Right forelimb (tissue), 1 donor: Measurements from ENCODE around the gene DNAI2.

ENCODE experiments used
- DNase-seq: peaks from one replicate; pipeline ENCODE4 v3.0.0-alpha.2; 2018

The DNAI2 gene, protein sequence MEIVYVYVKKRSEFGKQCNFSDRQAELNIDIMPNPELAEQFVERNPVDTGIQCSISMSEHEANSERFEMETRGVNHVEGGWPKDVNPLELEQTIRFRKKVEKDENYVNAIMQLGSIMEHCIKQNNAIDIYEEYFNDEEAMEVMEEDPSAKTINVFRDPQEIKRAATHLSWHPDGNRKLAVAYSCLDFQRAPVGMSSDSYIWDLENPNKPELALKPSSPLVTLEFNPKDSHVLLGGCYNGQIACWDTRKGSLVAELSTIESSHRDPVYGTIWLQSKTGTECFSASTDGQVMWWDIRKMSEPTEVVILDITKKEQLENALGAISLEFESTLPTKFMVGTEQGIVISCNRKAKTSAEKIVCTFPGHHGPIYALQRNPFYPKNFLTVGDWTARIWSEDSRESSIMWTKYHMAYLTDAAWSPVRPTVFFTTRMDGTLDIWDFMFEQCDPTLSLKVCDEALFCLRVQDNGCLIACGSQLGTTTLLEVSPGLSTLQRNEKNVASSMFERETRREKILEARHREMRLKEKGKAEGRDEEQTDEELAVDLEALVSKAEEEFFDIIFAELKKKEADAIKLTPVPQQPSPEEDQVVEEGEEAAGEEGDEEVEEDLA

DNA sequence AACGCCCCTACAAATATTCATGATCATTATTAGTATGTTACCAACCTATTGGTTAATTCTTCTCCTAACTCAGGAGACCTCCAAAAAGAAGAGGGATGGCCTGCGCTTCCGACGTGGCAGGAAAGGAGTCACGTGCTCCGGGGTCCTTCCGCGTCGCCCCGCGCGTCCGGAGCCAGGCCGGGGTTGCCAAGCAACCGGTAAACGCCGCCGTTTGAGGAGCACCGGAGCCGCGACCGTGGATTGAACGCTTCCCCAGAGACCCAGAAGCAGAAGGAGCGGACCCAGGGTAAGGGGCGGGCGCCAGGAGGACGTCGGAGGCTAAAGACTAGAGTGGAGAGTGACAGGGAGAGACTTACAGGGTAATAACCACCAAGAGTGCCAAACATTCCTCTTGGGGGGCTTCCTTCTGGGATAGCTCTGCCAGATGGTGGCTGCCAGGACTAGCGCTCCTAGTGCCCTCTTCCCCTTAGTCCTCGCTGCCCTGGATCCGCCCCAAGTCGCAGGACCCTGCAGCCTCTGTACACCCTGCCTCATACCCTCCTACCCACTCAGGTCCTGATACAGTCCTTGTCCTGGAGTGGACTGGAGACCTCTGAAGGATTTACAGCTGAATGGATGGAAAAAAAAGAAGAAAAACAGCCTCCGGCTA is at the start of gene DNAI2:
DNAI2 (plus strand) TSS at position 175 of the 649 bp plus-strand sequence. CDS start 7,584 bp downstream, outside the sequence.
- peak; percentile 65 for DNase-seq

DNA sequence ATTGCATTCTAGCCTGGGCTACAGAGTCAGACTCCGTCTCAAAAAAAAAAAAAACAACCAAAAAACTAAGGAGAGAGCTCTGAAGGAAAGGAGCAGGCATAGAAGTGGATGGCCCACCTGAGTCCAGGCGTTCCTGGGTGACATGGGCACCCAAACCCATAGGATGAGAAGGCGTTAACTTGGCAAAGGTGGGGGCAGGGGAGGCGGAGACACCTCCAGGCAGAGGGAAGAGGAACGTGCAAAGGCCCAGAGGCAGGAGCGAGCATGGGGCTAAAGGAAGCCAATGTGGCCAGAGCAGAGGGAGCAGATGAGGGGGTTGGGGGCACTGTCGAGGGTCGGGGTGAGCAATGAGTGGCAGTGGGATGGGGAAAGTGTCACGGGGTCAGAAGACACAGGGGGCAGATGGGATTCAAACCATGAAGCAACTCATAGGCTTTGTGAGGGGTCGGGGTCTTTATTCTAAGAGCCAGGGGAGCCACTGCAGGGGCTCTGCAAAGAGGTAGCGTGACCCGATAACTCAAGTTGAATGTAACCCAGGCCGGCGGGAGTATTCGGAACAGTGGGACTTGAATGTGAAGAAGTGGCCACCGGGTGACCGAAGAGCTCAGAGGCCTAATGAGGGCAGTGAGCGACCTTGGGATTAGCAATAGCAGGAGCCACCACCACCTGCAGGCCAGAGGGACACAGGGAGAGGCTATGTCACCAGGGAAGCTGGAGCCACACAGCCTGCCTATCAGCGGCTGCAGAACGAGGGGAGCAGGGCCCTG is 48.9 kb upstream of the DNAI2 start:
- DNase-seq, result no peak

DNA sequence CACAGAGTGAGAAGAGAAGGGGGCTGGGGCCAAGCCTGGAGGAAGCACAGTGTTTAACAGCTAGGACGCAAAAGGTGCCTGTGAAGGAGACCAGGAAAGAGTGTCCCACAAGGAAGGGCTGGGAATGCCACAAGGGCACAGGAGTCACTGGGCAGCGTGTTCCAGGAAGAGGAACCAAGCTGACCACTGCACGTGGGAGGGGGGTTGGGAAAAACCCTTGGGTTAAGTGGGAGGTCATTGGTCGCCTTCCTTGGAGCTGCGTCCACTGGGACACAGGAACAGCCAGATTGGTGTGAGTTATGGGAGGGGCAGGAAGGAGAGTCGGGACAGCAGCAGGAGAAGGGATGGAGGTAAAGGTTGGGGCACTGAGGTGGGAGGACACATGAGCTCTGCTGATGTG is 47.8 kb upstream of the DNAI2 start:
- DNase-seq, result no peak

DNA sequence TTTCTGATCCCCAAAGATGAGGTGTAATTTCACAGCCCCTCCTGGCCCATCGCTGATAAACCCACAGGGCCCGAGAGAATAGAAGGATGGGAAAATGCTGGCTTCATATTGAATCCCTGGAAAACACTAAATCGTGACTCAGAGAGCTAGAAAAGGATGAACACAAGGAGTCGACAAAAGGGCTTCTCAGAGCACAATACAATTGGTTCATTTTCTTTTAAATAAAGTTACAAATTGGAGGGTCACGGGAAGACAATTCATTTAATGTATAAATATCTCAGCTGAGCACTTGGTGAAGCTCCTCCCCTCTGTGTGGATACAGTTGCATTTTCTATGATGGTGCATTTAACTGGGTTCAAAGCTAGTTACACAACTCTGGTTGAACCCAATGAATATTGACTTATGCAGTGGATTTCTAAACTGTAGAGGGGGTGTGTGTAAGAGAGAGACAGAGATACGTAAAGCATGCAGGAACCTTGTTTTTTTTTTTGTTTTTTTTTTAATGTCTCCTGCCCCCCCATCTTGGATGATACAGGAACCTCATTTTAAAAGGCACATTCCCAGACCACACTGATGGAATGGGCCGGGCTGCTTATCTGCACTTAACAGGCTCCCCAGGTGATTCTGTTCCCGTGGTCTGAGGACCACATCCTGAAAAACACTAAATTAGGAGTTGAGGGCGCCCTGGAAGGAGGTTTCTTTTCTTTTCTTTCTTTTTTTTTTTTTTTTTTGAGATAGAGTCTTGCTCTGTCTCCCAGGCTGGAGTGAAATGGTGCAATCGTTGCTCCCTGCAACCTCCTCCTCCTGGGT is 46.6 kb upstream of the DNAI2 start:
- no peak for DNase-seq

DNA sequence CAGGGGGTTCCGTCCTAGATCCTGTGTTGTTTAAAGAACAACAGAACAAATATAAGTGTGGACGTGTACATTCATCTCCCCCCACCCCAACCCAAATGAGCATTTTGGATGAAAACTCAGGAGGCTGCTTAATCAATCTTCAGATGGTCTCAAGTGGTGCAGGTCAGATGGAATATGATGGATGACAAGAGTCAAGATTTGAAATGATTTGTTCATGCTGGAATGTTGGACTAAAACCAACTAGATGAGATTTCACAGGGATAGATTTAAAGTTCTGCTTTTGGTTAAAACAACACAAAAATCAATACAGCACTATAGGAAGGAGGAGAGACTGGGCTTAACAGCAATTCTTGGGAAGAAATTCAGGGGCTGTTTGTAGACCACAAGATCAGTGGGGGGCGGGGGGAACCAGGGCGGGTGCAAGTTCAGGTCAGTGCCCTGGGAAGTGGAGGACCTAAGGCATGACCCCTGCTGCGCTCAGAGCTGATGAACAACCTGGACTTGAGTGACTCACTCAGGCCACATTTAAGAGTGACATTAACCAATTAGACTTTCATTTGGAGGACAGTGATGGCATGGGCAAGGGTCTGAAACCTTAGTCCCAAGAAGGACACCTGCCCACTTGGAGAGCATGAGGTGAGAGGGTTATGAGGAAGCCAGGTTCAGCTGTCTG is 45.6 kb upstream of the DNAI2 start:
- no peak for DNase-seq

DNA sequence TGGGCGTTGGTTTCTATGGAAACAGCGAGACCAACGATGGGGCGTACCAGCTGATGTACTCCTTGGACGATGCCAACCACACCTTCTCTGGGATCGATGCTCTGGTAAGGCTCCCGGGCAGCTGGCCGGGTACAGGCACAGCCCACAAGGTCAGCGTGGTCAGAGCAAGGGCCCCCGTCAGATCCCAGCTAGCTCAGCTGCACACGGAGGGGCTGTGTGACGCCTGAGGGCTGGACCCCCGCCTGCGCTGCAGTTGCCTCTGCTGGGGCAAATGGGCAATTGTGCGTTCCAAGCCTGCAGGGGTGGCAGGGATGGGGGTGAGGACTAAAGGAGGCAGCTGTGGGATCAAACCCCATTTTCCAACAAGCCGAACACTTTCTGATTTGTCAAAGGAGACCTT is 43.1 kb upstream of the DNAI2 start:
- no peak for DNase-seq

DNA sequence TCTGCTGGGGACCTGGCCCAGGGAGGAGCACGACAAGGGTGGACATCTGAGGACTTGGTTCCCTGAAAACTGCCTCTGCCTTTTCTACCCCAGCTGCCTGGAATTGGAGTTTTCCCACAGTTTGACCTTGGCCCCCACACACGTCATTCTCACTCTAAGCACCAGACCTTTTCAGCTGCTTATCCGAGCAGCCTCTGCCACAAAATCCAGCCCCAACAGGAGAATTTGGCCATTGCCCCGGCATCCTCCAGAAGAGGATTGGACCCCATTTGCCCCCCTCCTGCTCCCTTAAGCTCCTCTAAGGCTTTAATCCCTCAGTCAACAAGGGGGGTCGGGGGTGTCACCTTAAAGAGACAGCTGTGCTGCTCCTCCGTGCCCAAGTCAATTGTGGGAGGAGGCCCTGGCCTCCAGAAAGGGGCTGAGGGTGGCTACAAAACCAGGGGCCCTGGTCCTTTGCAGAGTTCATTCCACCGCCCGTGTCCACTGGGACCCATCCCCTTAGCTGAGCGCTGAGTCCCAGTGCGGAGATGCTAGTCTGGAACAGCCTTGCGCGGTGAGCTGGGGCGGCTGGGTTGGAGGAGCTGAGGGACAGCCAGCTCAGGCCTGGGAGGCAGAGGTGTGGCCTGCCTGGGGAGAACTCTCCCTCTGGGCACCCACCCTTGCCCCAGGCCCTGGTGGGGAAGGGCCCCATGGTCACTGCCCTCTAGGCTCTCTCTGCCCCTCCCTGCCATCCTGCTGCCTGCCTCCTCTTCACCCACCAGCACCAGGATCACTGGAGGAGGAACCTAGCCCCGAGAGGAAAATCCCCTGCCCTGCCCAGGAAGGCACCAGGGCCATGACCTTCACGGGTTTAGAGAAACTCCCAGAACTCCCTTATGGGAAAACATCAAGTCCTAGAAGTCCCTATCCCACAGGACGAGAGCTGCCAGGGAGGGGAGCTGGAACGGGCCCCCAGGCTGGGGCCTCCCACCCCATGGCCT is 41.8 kb upstream of the DNAI2 start:
- DNase-seq, result no peak

DNA sequence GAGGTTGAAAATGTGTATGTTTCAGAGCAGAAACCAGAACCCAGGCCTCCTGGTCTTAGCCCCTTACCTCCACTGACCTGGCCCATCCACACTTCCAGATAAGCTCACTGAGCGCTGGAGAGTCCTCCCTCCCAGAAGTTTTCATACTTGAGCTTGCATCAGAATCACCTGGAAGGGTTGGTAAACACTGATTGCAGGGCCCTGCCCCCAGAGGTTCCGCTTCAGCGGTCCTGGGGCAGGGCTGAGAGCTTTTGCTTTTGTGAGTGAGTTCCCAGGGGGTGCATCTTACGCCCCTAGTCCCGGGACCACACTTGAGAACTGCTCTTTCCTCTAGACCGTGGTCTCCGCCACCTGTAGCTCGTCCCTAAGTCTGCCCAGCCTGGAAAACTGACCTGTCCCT is 40.1 kb upstream of the DNAI2 start:
- DNase-seq, result no peak

DNA sequence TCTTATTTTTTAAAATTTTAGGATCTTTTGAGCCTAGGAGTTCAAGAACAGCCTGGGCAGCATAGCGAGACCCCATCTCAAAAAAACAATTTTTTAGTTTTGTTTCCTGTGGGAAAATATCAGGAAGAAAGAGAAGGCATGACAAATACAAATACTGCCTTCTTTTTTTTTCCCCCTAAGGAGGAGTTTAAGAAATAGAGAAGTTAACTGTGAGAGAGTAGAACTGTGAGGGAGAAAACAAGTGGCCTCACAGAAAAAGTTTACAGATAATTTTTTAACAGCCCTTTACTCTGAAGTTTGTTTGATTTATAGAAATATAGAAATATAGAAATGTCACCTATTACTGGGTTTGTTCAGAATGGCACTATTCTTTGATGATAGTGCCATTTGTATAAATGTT is 39.5 kb upstream of the DNAI2 start:
- DNase-seq, result no peak

DNA sequence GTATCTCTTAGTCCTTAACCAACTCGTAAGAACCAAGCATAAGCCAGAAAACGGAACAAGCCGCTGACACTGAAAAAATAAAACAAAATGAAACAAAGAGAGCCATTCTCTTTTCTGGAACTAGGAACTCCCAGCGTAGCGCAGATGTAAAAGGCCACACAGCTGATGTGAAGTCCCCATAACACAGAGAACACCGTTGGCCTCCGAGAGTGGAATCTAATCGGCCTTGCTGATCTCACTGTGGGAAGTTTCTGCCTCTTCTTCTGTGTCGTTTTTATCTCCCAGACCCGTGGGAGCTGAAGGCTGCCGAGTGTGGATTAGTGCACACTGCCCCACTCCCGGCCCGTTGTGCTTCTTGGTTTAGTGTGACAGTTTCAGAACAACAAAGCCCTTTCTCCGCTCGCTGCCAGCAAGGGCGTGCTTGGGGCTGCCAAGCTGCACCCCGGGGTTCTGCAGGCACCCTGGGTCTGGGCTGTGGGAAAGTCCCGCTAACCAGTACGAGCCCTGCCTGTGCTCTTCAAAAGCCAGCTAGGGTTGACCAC is 38.9 kb upstream of the DNAI2 start:
- DNase-seq, result no peak

DNA sequence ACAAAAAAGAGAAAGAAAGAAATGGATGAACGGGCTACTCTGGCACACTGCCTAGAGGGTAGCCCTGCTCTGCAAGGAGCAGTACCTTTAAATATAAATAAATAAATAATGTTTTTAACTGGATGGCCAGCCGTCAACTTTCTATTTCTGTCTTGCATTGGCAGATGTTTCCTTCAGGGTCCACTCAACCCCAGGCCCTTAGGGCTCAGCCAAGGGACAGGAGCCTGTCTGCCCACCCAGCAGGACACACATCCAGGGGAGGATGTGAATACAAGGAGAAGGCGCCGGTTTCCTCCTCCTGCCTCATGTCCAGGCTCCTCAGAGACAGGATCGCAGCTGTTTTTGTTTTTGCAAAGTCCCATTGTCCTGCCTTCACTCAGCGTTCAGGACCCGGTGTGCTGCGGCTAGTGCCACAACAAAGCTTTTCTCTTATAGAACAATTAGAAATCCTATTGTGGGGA is 38.1 kb upstream of the DNAI2 start:
- DNase-seq, result no peak

DNA sequence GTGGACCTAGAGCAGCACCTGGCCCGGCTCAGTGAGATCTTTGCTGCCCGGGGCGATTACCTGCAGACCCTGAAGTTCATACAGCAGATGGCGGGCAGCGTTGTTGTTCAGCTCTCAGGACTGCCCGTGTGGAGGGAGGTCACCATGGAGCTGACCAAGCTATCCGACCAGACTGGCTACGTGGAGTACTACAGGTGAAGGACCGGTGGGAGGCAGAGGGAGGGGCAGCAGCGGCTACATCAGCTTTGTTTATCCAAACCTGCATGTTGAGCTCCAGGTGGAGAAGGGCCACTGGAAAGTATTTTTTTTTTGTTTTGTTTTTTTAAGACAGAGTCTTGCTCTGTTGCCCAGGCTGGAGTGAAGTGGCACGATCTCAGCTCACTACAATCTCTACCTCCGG is 36.7 kb upstream of the DNAI2 start:
- no peak for DNase-seq

DNA sequence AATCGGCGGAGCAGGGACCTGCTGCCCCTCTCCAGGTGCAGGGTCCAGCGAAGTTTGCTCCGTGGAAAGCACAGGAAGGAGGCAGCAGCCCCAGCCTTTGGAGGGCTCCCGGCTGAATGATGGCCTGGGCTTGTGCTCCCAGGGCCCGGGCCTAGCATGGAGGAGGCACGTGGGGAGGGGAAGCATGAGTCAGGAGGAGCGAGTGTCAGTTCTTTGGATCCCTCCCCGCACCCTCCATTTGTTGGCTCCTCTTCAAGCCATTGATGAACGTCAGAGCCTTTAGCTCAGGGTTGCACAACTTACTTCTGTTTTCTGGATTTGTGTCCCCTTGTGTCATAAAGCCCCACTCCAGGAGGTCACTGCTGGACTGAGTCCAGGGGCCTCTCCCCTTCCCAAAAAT is 34.9 kb upstream of the DNAI2 start:
- DNase-seq, result no peak

DNA sequence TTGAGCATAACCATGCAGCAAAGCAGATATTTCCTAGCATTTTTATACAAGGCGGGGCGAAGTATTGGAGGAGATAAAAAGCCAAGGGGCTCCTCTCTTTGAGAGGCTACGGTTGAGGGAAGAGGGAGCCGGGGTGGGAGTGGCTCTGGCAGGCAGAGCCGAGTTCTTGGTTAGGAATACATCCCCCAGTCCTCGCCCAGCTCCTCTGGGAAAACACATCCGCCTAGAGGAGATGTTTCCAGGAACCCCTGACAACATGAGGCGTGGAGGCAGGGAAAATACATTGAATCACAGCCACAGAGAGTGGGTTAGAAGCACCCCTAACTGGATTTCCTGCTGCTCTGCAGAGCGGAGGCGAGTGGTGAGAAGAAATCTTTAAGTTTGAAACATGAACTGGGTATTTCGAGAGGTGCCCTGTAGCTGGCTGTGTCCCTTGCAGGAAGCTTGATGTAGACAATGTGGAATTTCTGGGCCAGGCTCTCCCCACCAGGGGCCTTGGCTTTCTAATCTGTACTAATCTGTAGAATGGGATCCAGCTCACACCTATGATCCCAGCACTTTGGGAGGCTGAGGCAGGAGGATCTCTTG is 33.3 kb upstream of the DNAI2 start:
- DNase-seq, result peak; percentile 88

DNA sequence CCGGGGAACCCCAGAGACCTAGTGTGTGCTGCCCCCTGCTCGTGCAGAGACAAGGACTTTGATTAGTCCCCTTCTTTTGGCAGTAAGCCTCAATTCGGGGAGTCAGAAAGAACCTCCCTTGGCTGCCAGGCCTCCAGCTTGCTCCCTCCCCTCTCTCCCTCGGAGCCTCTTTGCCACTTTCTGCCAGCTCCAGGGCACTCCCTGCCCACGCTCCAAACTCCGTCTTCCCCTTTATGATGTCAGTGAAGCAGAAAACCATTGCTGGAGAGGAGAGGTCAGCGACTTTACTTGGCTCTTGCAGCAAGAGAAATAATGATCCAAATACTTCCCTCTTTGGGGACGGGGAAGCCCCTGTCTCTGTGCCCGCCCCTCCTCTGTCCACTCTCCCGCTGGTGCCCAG is 32.6 kb upstream of the DNAI2 start:
- DNase-seq, result no peak

DNA sequence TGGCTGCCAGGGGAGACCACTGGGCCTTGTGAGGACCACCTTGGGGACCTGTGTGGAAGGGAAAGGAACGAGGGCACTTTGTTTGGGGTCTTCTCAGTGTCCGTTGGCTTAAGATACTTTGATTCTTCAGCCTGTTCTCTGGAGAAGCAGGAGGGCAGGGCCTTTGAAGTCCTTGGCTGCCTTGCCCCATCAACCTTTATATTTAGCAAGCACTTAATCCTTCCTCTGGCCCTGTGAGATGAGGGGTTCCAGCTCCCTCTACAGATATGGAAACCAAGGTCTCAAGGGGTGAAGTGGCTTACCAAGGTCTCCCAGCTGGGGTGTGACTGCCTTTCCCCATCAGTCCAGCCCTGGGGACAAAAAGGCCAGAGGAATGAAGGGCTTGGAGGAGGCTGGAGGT is 32.2 kb upstream of the DNAI2 start:
- no peak for DNase-seq

DNA sequence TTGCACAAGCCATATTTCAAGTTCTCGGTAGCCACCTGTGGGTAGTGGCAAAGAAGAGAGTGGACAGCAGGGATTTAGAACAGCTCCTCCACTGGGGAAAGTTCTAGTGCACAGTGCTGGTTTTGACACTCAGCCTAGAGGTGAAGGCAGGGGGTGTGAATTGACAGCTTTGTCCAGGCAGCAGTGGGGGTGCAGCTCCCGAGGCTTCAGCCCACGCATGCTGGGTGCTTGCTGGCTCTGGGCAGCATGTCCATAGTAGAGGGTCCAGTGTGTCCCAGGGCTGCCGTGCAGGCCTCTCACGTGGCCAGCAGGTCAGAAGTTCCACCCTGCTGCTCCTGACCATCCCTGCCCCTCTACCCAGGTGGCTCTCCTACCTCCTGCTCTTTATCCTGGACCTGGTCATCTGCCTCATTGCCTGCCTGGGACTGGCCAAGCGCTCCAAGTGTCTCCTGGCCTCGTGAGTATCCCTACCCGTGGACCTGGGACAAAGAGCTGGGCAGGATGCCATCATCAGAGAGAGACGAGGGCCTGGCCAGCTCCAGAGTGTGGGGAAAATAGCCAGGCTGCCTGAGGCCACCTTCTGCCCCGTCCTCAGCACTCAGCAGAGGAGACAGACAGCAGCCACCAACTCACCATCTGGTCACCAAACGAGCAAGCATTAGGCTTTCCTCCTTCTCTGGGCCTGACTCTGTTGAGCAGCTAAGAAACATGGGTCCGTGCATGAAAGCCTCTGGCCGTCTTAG is 30.9 kb upstream of the DNAI2 start:
- DNase-seq, result no peak

DNA sequence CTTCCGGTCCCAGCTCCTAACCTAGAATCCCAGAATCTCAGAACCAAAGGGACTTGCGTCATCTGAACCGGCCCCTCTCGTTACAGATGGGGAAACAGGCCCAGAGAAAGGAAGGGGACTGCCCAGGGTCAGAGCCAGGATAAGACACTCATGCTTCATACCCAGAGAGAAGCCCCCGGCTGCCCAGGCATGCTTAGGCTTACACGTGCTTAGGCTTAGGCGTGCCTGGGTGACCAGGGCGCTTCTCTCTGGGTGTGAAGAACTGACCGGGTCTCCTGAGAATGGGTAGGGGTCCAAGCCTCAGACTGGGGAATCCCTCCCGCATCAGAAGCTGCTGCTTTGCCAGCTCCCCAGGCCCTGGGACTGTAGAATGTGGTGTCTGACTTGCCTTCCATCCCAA is 29.9 kb upstream of the DNAI2 start:
- no peak for DNase-seq

DNA sequence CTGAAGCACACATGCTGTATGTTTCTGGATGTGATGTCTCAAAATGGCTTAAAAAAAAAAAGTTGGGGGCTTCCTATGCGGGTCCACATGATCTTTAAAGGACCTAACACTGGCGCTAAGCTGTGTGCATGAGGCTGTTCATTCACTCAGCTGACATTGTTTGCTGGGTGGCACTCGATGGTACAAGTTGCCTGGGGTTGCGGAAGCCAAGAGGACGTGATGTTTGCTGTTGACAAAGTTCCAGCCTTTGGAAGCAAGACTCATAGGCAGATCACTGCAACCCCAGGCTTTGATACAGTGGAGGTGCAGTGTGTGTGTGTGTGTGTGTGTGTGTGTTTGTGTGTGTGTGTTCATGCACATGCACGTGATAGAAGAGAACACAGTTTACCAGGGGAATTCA is 29.5 kb upstream of the DNAI2 start:
- DNase-seq, result no peak
